CD4-positive, alpha-beta T cell treated with Interleukin-12 subunit alpha and Interleukin-12 subunit beta, for 1 hour (primary cell): ENCODE data around the gene ERMP1.
"Not testable (repeated sequence)": the region's sequence is repeated elsewhere in the genome, so short reads cannot be mapped to it uniquely, and the experiment has no call there.

ENCODE experiments used
- DNase-seq: peaks from one replicate; pipeline ENCODE4 v3.0.0-alpha.2; 2020

ERMP1 gene, protein sequence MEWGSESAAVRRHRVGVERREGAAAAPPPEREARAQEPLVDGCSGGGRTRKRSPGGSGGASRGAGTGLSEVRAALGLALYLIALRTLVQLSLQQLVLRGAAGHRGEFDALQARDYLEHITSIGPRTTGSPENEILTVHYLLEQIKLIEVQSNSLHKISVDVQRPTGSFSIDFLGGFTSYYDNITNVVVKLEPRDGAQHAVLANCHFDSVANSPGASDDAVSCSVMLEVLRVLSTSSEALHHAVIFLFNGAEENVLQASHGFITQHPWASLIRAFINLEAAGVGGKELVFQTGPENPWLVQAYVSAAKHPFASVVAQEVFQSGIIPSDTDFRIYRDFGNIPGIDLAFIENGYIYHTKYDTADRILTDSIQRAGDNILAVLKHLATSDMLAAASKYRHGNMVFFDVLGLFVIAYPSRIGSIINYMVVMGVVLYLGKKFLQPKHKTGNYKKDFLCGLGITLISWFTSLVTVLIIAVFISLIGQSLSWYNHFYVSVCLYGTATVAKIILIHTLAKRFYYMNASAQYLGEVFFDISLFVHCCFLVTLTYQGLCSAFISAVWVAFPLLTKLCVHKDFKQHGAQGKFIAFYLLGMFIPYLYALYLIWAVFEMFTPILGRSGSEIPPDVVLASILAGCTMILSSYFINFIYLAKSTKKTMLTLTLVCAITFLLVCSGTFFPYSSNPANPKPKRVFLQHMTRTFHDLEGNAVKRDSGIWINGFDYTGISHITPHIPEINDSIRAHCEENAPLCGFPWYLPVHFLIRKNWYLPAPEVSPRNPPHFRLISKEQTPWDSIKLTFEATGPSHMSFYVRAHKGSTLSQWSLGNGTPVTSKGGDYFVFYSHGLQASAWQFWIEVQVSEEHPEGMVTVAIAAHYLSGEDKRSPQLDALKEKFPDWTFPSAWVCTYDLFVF

DNA sequence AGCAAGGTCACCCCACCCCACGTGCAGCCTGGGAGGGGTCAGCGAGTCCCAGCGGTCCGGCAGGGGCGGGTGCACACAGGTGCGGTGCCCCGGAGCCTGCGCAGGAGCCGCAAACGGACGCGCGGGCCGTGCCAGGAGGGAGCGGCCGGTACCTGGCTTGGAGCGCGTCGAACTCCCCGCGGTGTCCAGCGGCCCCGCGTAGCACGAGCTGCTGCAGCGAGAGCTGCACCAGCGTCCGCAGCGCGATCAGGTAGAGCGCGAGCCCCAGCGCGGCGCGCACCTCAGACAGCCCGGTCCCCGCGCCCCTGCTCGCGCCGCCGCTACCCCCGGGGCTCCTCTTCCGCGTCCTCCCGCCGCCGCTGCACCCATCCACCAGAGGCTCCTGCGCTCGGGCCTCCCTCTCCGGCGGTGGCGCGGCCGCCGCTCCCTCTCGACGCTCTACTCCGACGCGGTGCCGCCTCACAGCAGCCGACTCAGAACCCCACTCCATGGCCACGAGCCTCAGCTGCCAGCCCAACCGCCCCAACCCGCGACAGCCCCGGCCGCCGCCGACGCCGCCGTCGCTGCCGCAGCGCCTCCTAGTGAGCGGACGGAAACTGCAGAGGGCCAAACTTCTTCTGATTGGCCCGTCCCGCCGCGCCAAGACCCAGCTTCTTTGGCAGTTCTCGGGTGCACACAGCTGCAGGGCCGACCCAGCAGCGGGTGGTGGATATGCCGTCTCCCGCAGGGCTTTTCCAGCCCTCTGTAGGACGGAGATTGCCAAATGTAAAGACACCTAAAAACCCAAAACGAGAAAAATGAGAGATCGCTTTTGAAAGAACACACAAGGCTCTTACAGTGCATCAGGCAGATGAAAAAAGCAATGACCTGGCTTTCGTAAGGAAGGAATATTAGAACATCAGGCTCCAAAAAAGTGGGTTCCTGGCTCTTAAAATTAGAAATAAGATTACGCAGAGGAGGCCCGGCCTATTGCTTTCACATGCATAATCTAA, at the start of gene ERMP1:
Gene ERMP1, minus strand, starts transcription at position 580 of the 992 bp plus-strand sequence. Its CDS starts 90 bp downstream, at position 490.
- DNase-seq, result peak; percentile 91

DNA sequence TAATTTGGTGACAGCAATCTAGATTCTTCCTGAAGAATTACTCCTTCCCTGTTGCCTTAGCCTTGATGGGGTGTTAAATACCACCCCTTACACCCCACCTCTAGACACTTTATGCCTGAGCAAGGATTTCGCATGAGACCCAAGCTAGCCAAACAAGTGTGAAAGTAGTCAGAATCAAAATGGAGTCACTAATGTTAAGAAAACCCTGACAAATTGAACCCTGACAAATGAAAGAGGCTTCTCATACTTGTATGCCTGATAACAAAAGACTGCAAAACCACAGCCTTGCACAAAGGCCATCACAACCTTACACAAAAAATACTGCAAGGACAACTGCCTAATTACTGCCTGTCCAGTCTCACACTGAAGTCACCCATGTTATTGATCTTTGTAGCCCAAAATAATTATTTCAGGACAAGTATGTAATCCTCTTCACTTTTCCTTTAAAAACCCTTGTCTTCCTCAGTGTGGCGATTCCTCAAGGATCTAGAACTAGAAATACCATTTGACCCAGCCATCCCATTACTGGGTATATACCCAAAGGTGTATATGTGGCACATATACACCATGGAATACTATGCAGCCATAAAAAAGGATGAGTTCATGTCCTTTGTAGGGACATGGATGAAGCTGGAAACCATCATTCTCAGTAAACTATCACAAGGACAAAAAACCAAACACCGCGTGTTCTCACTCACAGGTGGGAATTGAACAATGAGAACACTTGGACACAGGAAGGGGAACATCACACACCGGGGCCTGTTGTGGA, 49.5 kb upstream of the ERMP1 start:
- not testable (repeated sequence) for DNase-seq

DNA sequence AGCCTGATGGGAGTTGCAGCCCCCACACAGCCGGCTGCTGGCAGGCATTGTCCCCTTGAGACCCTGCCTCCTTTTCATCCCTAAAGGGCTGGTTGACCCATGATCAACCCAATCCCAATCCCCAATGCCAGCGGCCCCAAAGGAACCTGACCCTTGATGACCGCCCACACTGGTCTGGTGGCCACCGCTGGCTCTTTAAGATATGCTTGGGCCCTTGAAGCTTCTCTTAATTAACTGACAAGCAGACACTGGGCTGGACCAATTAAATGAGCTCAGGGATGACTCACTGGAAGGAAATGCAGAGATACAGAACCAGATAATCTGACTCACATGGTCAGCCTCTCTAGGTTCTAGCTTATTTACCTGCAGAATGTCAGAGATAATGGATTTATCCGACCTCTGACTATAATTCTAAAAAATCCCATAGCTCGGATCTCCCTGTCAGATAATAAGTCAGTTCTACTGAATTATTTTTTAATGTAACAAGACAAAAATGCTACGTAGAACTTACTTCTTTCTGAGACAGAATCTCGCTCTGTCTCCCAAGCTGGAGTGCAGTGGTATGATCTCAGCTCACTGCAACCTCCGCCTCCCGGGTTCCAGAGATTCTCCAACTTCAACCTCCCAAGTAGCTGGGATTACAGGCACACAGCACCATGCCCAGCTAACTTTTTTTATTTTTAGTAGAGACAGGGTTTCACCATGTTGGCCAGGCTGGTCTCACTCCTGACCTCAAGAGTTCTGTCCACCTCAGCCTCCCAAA, 46.7 kb upstream of the ERMP1 start:
- DNase-seq, result no peak

DNA sequence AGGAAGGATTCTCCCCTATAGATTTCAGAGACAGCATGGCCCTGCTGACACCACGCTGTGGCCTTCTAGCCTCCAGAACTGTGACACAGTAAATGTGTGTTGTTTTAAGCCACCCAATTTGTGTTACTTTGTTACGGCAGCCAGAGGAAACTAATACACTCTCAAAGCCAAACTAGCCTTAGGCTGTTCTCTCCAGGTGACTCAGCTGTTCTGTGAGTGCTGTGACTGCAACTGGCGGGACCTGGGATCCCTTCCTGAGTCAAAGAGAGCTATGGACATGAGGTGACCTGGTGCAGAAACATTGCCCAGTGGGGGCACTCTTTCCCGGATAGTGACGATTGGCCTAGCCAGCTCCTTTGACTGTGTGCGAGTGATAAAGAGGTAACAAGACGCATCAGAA, 43.8 kb upstream of the ERMP1 start:
- no peak for DNase-seq

DNA sequence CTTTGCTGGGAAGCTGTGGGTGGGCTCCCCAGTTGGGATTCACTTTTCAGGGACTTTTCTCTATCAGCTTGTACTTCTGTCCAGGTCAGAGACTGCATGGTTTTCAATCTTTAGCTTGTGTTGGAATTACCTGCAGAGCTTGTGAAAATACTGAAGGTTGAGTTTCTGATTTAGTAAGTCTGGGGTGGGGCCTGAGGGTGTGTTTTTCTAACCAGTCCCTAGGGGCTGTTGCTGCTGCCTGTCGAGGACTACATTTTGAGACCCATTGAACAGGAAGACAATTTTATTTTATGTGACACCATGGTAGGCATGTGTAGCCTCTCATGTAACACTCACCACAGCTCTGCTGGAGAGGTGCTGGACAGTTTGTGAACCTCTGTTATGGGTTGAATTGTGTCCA, 43.1 kb upstream of the ERMP1 start:
- DNase-seq, result no peak

DNA sequence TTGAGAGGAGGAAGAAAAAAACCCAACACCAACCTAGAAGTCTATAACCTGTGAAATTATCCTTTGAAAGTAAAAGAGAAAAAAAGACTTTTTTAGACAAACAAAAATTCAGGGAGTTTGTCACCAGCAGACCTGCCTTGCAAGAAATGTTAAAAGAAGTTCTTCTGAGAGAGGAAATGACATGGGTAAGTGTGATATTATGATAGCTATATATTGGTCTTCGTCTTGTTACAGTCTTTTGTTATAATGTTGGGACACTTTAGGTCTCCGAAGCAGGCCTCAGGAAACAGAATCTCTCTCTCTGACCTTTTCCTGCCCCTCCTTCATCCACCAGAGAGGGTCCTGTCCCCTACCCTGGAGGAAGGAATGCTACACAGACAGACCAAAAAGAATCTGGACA, 41.1 kb upstream of the ERMP1 start:
- DNase-seq, result no peak

DNA sequence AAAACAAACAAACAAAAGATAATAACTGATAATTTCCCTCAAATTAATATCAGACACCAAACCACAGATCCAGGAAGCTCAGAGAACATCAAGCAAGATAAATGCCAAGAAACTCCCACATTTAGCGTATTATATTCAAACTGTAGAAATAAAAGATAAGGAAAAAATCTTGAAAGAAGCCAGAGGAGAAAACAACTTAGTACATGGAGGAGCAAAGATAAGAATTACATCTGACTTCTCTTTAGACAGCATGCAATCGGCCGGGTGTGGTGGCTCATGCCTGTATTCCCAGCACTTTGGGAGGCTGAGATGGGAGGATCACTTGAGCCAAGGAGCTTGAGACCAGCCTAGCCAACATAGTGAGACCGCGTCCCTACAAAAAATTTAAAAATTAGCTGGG, 40.5 kb upstream of the ERMP1 start:
- no peak for DNase-seq

DNA sequence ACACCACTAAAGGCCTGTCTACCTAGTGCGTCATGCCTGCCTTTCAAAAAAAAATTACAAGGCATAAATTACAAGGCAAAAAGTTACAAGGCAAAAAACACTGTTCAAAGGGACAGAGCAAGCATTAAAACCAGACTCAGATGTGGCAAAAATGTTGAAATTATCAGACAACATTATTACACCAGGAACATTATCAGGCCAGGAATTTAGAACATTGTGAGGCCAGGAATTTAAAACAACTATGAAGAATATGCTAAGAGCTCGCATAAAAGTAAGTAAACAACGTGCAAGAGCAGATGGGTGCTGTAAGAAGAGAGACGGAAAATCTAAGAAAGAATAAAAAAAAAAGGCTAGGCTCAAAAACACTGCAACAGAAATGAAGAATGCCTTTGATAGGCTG, 39.6 kb upstream of the ERMP1 start:
- no peak for DNase-seq

DNA sequence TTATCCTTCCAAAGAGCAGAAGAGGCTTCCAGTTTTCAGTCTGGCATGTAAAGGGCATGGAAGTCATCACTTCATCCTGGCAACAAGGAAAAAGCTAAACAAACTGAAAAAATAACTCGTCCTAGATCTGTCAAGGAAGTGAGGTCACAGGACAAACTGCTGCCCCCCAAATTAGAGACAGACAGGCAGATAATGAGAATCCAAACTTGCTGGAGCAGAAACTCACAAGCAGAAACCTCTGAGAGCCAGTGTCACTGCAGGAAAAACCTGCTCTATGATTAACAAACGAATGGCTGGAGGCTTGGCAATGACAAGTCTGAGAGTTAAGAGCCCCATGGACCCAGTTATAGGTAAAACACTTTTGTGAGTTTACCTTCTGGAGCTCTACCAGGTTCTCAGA, 38.9 kb upstream of the ERMP1 start:
- no peak for DNase-seq

DNA sequence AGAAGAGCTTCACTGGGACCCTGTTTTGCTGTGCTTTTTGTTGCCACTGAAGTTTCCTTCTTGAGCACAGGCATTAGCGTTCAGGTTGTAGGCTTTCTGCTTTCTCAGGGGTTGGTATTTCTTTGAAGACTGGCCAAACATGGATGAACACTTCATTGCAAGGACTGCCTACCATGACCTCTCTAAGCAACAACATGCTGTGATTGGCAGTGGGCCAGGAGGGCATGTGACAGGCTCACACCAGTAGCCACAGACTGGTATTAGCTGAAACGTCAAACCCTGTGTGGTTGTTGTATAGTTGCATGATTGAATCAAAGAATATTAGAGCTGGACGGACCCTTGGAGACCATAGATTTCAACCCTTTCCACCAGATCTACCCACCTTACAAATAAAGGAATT, 37.8 kb upstream of the ERMP1 start:
- DNase-seq, result no peak

DNA sequence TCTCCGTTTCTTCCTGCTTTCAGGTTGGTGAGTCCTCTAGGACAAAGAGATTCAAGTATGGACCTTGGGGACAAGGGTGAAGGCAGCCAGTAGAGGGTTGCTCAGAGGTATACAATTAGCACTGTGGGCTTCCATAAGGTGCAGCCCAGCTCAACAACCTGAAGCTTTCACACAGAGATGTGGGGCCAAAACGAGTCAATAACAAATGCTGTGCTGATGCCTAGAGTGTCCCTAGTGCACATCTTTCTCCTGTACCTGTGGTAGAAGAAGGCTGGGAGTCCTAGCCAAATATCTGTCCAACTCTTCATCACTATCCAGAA, 37.1 kb upstream of the ERMP1 start:
- no peak for DNase-seq

DNA sequence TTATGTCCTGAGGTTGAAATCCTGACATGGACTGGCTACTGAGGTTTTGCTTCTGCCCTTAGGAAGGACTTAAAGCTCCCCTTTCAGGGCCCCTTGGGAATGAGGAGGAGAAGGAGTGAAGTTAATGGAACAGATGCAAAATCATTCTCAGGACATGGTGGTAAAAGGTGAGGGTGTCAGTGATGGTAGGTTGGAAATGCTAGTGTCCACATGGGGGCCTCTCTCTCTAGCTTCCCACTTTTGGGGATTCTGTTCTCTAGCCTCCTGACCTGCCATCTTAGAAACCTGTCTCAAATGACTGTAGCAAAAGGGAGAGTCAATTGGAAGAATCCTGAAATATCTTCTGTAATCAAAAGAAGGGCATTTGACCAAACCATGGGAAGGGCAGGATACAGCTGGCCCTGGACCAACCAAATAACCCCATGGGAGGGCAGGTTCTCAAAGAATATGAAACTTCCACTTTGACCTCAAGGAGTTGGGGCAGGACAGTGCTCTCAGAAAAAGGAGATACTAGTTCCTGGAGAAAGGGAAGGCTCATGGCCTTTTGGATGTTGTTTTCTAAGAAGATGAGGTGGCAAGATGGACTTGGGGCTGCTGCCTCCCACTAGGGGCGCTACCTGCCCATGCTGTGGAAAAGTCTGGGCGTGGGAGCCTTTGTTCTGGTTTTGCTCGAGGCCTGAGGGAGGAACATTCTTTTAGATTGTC, 36.5 kb upstream of the ERMP1 start:
- peak; percentile 16 for DNase-seq

DNA sequence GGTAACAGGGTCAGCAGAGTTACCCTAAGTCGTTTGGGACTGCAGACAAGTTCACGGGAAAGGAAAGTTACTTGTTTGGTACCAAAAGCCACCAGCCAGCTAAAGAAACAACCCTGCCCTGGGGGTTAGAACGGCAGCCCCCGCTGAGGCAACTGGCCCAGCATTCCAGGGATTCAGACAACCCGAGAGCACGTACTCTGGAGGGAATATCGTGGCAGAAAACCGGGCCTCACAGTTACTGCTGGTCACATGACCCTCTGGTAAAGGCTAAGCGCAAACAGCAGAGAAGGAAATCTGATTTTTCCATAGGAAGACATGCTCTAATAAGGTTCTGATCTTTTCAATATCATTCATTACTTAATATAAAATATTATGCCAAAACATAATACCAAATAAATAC, 35.3 kb upstream of the ERMP1 start:
- no peak for DNase-seq

DNA sequence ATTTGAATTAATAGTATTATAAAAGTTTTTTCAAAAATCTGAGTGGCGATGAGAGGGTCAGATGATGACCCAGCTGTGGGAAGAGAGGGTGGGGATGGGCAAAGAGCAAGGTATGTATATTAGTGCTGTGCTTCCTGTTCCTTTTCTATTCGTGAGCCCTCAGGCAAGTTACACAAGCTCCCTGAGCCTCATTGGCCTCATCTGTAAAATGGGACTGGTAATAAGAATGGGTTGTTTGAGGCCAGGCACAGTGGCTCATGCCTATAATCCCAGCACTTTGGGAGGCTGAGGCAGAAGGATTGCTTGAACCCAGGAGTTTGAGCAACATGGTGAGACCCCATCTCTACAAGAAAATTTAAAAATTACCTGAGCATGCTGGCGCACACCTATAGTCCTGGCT, 33.8 kb upstream of the ERMP1 start:
- no peak for DNase-seq

DNA sequence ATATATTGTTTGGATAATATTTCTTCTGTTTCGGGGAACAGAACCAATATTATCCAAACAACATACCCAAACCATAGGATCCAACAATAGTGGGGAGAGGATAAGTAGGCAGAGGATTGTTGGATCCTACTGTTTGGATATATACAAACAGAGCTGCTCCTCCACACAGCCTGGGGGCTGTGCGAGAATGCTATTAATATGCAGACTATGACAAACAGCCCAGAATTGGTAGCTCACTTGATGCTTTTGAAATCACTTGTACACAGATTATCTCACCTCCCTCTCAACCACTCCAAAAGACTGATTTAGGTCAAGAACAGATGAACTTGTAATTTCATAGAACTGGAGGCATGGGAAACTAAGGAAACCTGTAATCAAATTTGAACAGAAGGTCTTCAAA, 33.4 kb upstream of the ERMP1 start:
- no peak for DNase-seq

DNA sequence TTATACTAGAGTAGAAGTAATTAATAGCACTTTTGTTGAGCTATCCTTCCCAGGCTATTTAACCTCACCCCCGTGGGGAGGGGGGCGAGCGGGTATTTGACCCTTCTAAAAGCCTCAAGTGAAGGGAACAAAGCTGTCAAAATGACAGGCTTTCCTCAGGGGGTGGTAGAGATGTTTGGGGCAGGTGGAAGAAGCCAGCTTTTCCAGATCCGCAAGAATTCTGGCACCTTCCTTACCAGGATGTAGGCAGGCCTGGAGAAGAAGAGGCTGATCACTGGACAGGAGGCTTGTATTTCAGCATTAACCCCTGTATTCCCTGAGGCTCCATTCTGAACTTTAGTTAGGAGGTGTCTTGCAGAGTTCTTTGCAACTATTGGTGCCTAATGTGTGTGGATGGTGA, 31.5 kb upstream of the ERMP1 start:
- no peak for DNase-seq

DNA sequence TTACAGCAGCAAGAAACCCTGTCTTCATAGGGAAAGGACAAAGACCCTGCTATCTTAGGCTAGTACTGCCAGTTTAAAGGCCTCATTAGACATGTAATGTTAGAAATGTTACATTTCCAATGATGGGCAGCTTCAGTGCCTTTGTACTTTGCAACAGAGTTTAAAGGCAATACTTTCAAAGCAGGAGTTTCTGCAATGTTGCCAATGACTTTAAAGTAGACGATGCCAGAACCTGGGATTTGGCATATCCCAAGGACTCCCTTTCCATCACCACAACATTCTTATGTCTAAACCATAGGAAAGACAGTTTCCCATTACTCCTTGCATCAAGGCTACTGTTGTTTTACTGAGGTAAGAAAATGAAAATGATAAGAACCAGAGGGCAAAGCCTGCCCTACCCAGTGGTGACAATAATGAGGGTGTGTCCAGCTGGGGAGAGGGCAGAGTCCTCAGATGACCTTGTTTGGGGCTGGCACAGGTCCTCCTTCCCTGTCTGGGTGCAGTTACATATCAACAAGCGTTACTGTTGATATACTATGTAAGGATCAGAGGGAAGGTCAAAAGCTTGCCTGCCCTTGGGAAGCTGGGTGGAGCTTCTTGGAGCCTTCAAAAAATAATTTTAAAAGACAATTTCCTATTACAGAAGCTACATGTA, 30.3 kb upstream of the ERMP1 start:
- no peak for DNase-seq

DNA sequence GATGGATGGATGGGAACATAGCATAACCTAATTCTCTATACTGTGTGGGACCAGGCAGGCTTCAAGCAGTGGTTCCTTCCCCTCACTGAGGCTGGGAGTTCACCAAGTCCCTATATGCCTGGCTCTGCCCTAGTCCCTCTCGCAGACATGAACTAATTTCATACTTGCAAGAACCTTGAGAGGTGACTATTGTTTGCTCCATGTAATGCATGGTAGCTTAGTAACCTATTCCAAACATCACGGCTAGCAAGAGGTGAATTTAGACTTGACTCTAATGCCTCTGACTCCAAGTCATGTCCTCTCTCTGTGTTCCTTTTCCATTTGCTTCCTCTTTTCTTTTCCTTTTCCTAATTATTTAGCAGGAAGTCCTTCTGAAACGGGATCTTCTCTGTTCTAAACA, 25.9 kb upstream of the ERMP1 start:
- DNase-seq, result no peak

DNA sequence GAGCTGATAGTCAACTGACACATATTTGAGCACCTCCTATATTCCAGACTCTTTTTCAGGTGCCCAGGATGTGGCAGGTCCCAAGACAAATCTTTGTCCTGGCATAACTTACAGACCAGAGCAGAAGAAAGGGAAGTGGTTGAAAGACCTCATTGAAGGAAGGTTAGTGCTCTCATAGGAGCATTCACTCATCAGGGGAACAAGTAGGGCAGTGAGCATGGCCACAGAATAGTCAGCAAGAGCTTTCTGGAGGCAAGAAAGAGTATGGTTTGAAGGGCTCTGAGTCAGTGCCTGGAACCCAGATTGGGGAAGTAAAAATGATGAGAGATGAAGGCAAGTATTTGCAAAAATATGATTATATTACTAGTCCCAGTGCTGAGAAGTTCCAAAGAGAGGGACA, 25.0 kb upstream of the ERMP1 start:
- no peak for DNase-seq
